HepG2 (cell line): ENCODE measurements around the gene SNX10. TPM values are rescaled to one million over a fixed set of nuclear protein-coding genes. Genes with fewer than 3 reads are reported as not detected.

ENCODE experiments used
- FOSL1 ChIP-seq: sonication (generic); formaldehyde crosslinking; IDR thresholded peaks from 2 replicates; pipeline ENCODE4 v1.9.0; 2021; ENCODE audit warnings: missing genetic modification reagents, borderline replicate concordance
- FOXO4 ChIP-seq: sonication (generic); formaldehyde crosslinking; conservative IDR thresholded peaks from 2 replicates; pipeline ENCODE4 v1.8.1; 2023; ENCODE audit warnings: missing genetic modification reagents
- GATAD2A ChIP-seq: IDR thresholded peaks from 2 replicates; pipeline ENCODE4 v1.6.1; 2016
- HES4 ChIP-seq: sonication (generic); formaldehyde crosslinking; IDR thresholded peaks from 2 replicates; pipeline ENCODE4 v1.9.0; 2021; ENCODE audit warnings: mild to moderate bottlenecking, missing genetic modification reagents, borderline replicate concordance
- HOXA7 ChIP-seq: sonication (generic); formaldehyde crosslinking; IDR thresholded peaks from 2 replicates; pipeline ENCODE4 v1.8.1; 2022; ENCODE audit warnings: mild to moderate bottlenecking, missing genetic modification reagents, moderate library complexity
- KDM2A ChIP-seq: sonication (generic); formaldehyde crosslinking; IDR thresholded peaks from 2 replicates; pipeline ENCODE4 v1.4.0; 2020; ENCODE audit warnings: low read depth, missing genetic modification reagents, borderline replicate concordance
- MAZ ChIP-seq, 2 experiments: sonication (generic) in 1 of 2; formaldehyde crosslinking in 1 of 2; IDR thresholded peaks; 2 replicates each; pipeline versions ENCODE4 v1.5.0 to v1.6.1; 2012 to 2020; ENCODE audit warnings: low read depth in 2 of 2, mild to moderate bottlenecking in 2 of 2, borderline replicate concordance in 1 of 2, improper control_type of control experiment in 1 of 2, low read length in 1 of 2, missing genetic modification reagents in 1 of 2, moderate library complexity in 1 of 2
- MXI1 ChIP-seq: IDR thresholded peaks from 3 replicates; pipeline ENCODE4 v1.6.1; 2012; ENCODE audit warnings: low read depth, low read length, inconsistent platforms, borderline replicate concordance
- MYNN ChIP-seq: sonication (generic); formaldehyde crosslinking; IDR thresholded peaks from 2 replicates; pipeline ENCODE4 v1.4.0; 2020; ENCODE audit warnings: mild to moderate bottlenecking, low read depth, missing genetic modification reagents
- NCOA1 ChIP-seq: sonication (generic); formaldehyde crosslinking; IDR thresholded peaks from 2 replicates; pipeline ENCODE4 v1.9.0; 2021; ENCODE audit warnings: missing genetic modification reagents
- PAXIP1 ChIP-seq: sonication (generic); formaldehyde crosslinking; conservative IDR thresholded peaks from 2 replicates; pipeline ENCODE4 v1.4.0; 2020; ENCODE audit warnings: mild to moderate bottlenecking, missing genetic modification reagents, moderate library complexity
- RBM22 ChIP-seq: fragments of 200-400 bp; formaldehyde crosslinking; optimal IDR thresholded peaks from 2 replicates; pipeline ENCODE3; 2017; ENCODE audit warnings: mild to moderate bottlenecking, low read length, moderate library complexity
- RFX1 ChIP-seq: fragments of 450-650 bp; IDR thresholded peaks from 2 replicates; pipeline ENCODE4 v1.6.1; 2017
- YY1 ChIP-seq: IDR thresholded peaks from 2 replicates; pipeline ENCODE4 v1.6.1; 2011; ENCODE audit warnings: low read length, low read depth, moderate library complexity, mild to moderate bottlenecking; ENCODE audit not compliant: insufficient read depth, insufficient replicate concordance
- ZBTB7B ChIP-seq: sonication (generic); formaldehyde crosslinking; IDR thresholded peaks from 2 replicates; pipeline ENCODE4 v1.4.0; 2020; ENCODE audit warnings: missing genetic modification reagents
- ZFP91 ChIP-seq: sonication (generic); formaldehyde crosslinking; IDR thresholded peaks from 2 replicates; pipeline ENCODE4 v1.9.0; 2022; ENCODE audit warnings: missing genetic modification reagents, mild to moderate bottlenecking, borderline replicate concordance
- ZNF24 ChIP-seq: fragments of 450-650 bp; IDR thresholded peaks from 2 replicates; pipeline ENCODE4 v1.6.1; 2017; ENCODE audit warnings: antibody characterized with exemption, mild to moderate bottlenecking
- ZNF414 ChIP-seq: sonication (generic); formaldehyde crosslinking; IDR thresholded peaks from 2 replicates; pipeline ENCODE4 v1.5.0; 2020; ENCODE audit warnings: missing genetic modification reagents
- ZNF543 ChIP-seq: sonication (generic); formaldehyde crosslinking; IDR thresholded peaks from 2 replicates; pipeline ENCODE4 v1.4.0; 2020; ENCODE audit warnings: mild to moderate bottlenecking, missing genetic modification reagents
- ZNF616 ChIP-seq: sonication (generic); formaldehyde crosslinking; IDR thresholded peaks from 2 replicates; pipeline ENCODE4 v1.5.0; 2020; ENCODE audit warnings: low read depth, mild to moderate bottlenecking, missing genetic modification reagents
- ZNF879 ChIP-seq: sonication (generic); formaldehyde crosslinking; IDR thresholded peaks from 2 replicates; pipeline ENCODE4 v1.8.1; 2023; ENCODE audit warnings: missing genetic modification reagents
- ZZZ3 ChIP-seq: sonication (generic); formaldehyde crosslinking; IDR thresholded peaks from 2 replicates; pipeline ENCODE4 v1.4.0; 2020; ENCODE audit warnings: missing genetic modification reagents, mild to moderate bottlenecking, borderline replicate concordance
- polyA plus RNA-seq, 8 experiments: library from polyadenylated mRNA; depleted of rRNA in 3 of 8; stranded (reverse) in 7 of 8; unstranded in 1 of 8; fragments of >200 nt; fragmentation: Illumina TruSeq in 4 of 8; extraction: Trizol in 4 of 8; gene quantifications; 2 replicates each; pipeline versions ENCODE4 v1.2.1 to v1.2.3, GENCODE V29; 2011 to 2016; ENCODE audit warnings: low read depth in 4 of 8, missing spikeins in 1 of 8, mixed read lengths in 1 of 8; ENCODE audit not compliant: insufficient read depth in 1 of 8
- total RNA-seq, 5 experiments: library from RNA; depleted of rRNA; stranded (reverse); fragments of >200 nt; fragmentation: Illumina TruSeq; extraction: Trizol; gene quantifications; 2 replicates each; pipeline ENCODE4 v1.2.3, GENCODE V29; 2016; ENCODE audit warnings: low read depth in 1 of 5

The SNX10 gene
- total and polyA plus RNA-seq, 2 of the 13 experiments (the other 11 are each of a cell fraction or from before 2014, with no cell fraction given), result 26.0 to 27.6 TPM

- TF ChIP-seq ZNF414 (no peak), ZBTB7B (peak; percentile 25; the same call in 1 of the 2 replicates), PAXIP1 (CRISPR knock-in tag) (0 out of 2 replicates have a peak, but pooled peaks have one; percentile 37), RBM22 (peak; percentile 98), ZFP91 (CRISPR knock-in tag) (peak; percentile 40; the same call in 1 of the 2 replicates), GATAD2A (no peak), FOXO4 (0 out of 2 replicates have a peak, but pooled peaks have one; percentile 78), ZNF879 (CRISPR knock-in tag) (no peak), MAZ (IDR thresholded peaks at IDR 0.05; ENCODE audit: borderline replicate concordance, low read depth, low read length) (0 out of 2 replicates have a peak, but pooled peaks have one; percentile 21), MAZ (CRISPR knock-in tag; IDR thresholded peaks at IDR 0.05; ENCODE audit: low read depth) (no peak), ZNF543 (CRISPR knock-in tag) (0 out of 2 replicates have a peak, but pooled peaks have one; percentile 59), MXI1 (peak; percentile 87; the same call in 2 of the 3 replicates), HOXA7 (no peak), MYNN (peak; percentile 97), HES4 (CRISPR knock-in tag) (peak; percentile 85; the same call in 1 of the 2 replicates), RFX1 (peak; percentile 93), ZZZ3 (CRISPR knock-in tag) (peak; percentile 17; the same call in 1 of the 2 replicates), YY1 (no peak), FOSL1 (CRISPR knock-in tag) (no peak), NCOA1 (CRISPR knock-in tag) (peak; percentile 67; the same call in 1 of the 2 replicates), ZNF616 (CRISPR knock-in tag) (no peak), KDM2A (peak; percentile 76), ZNF24 (no peak)
These were observed 84.7 kb downstream of the SNX10 start (continued) for GRCh38 chr7:26376175-26376917.
